Parathyroid adenoma (tissue), 2 donors: ENCODE results near the gene PIAS4.

Experiments
- H2AFZ ChIP-seq: fragments of 300-600 bp; sonication (generic); one replicate; pipeline ENCODE4 v1.7.0; 2017; ENCODE audit warnings: antibody characterized with exemption, mild to moderate bottlenecking
- H3K27ac ChIP-seq: fragments of 300-600 bp; sonication (generic); one replicate; pipeline ENCODE4 v1.7.0; 2017
- H3K27me3 ChIP-seq: fragments of 300-600 bp; sonication (generic); one replicate; pipeline ENCODE4 v1.7.0; 2017; ENCODE audit warnings: low read length; ENCODE audit not compliant: control insufficient read depth, insufficient read depth
- H3K36me3 ChIP-seq: fragments of 300-600 bp; sonication (generic); one replicate; pipeline ENCODE4 v1.7.0; 2017; ENCODE audit warnings: low read length; ENCODE audit not compliant: control insufficient read depth, insufficient read depth
- H3K4me1 ChIP-seq: fragments of 300-600 bp; sonication (generic); one replicate; pipeline ENCODE4 v1.7.0; 2017; ENCODE audit warnings: control low read depth
- H3K4me2 ChIP-seq: fragments of 300-600 bp; sonication (generic); one replicate; pipeline ENCODE4 v1.7.0; 2017; ENCODE audit warnings: low read length
- H3K4me3 ChIP-seq: fragments of 300-600 bp; sonication (generic); one replicate; pipeline ENCODE4 v1.7.0; 2017; ENCODE audit warnings: low read depth, low read length
- H3K79me2 ChIP-seq: fragments of 300-600 bp; sonication (generic); one replicate; pipeline ENCODE4 v1.7.0; 2017; ENCODE audit warnings: control low read depth
- H3K9ac ChIP-seq: fragments of 300-600 bp; sonication (generic); one replicate; pipeline ENCODE4 v1.7.0; 2017; ENCODE audit warnings: mild to moderate bottlenecking
- H3K9me3 ChIP-seq: fragments of 300-600 bp; sonication (generic); one replicate; pipeline ENCODE4 v1.7.0; 2017; ENCODE audit warnings: low read length; ENCODE audit not compliant: control insufficient read depth
- CTCF ChIP-seq: fragments of 300-600 bp; sonication (generic); IDR thresholded peaks from one replicate; pipeline ENCODE4 v1.7.0; 2017; ENCODE audit warnings: antibody characterized with exemption, mild to moderate bottlenecking
- donor health status: primary hyperparathyroidism.

PIAS4 gene

GRCh38 chr19:4063369-4064148, 56.0 kb downstream of the PIAS4 start:
- no peak for TF ChIP-seq CTCF
- Histone ChIP-seq H3K4me1 (peaks cover 39% of the 10 kb centered on the region), H2AFZ (no peak overlapping the region), H3K27me3 (no peaks in the 10 kb centered on the region), H3K4me2 (peak overlapping the region; percentile 95), H3K36me3 (no peaks in the 10 kb centered on the region), H3K79me2 (peaks cover 65% of the 10 kb centered on the region), H3K9me3 (no peaks in the 10 kb centered on the region), H3K4me3 (peak overlapping the region; percentile 81), H3K27ac (peak overlapping the region; percentile 87), H3K9ac (peak overlapping the region; percentile 72)

- Histone ChIP-seq H3K4me2 (peak overlapping the region; percentile 95), H3K27me3 (no peaks in the 10 kb centered on the region), H3K36me3 (no peaks in the 10 kb centered on the region), H3K9ac (peak overlapping the region; percentile 72), H3K4me1 (peaks cover 39% of the 10 kb centered on the region), H3K4me3 (peak overlapping the region; percentile 81), H3K79me2 (peaks cover 59% of the 10 kb centered on the region), H3K27ac (peak overlapping the region; percentile 87), H2AFZ (no peak overlapping the region), H3K9me3 (no peaks in the 10 kb centered on the region)
- no peak for TF ChIP-seq CTCF
Measured at GRCh38 chr19:4064149-4064495, 56.6 kb downstream of the PIAS4 start.

GRCh38 chr19:4064496-4065260, 57.1 kb downstream of the PIAS4 start:
- peak overlapping the region; percentile 87 for H3K27ac ChIP-seq
- H2AFZ ChIP-seq: no peak overlapping the region
- H3K4me1 ChIP-seq: peaks cover 37% of the 10 kb centered on the region
- H3K9me3 ChIP-seq: no peaks in the 10 kb centered on the region
- peak overlapping the region; percentile 13 for H3K9ac ChIP-seq
- H3K36me3 ChIP-seq: no peaks in the 10 kb centered on the region
- no peak for TF ChIP-seq CTCF
- peak overlapping the region; percentile 81 for H3K4me3 ChIP-seq
- H3K4me2 ChIP-seq: peak overlapping the region; percentile 95
- H3K27me3 ChIP-seq: no peaks in the 10 kb centered on the region
- peaks cover 53% of the 10 kb centered on the region for H3K79me2 ChIP-seq

GRCh38 chr19:4065430-4066175, 58.1 kb downstream of the PIAS4 start:
- H3K9me3 ChIP-seq: no peaks in the 10 kb centered on the region
- no peak overlapping the region for H3K27ac ChIP-seq
- no peaks in the 10 kb centered on the region for H3K27me3 ChIP-seq
- no peak overlapping the region for H3K4me3 ChIP-seq
- H3K4me1 ChIP-seq: peaks cover 31% of the 10 kb centered on the region
- no peak overlapping the region for H3K4me2 ChIP-seq
- H2AFZ ChIP-seq: no peak overlapping the region
- no peak overlapping the region for H3K9ac ChIP-seq
- no peak for TF ChIP-seq CTCF
- peaks cover 44% of the 10 kb centered on the region for H3K79me2 ChIP-seq
- H3K36me3 ChIP-seq: no peaks in the 10 kb centered on the region
